ENCODE results near the gene SERTM2. TPM values are rescaled to one million over a fixed set of nuclear protein-coding genes. Genes with fewer than 3 reads are reported as not detected.

The SERTM2 gene
- polyA plus RNA-seq, 1 experiment, result not detected

- DNase-seq (ENCODE audit: low read depth), result no peak
- Histone ChIP-seq H3K4me3 (ENCODE audit: low read depth, low read length) (no peak overlapping the region), H3K36me3 (ENCODE audit: control insufficient read depth, insufficient read depth, low read length) (no peaks in the 10 kb centered on the region), H3K27me3 (ENCODE audit: control insufficient read depth, insufficient read depth, low read length) (no peaks in the 10 kb centered on the region)
- ChIA-PET POLR2A (no interaction called here), CTCF (no interaction called here)
- no peak for TF ChIP-seq CTCF (IDR thresholded peaks at IDR 0.05; ENCODE audit: insufficient read depth, low read depth, low read length)
Measured at GRCh38 chrX:111503485-111503993, 7.9 kb upstream of the SERTM2 start.

- H3K27me3 ChIP-seq (ENCODE audit: control insufficient read depth, insufficient read depth, low read length), result no peaks in the 10 kb centered on the region
- ChIA-PET POLR2A (no interaction called here), CTCF (no interaction called here)
- TF ChIP-seq CTCF (IDR thresholded peaks at IDR 0.05; ENCODE audit: insufficient read depth, low read depth, low read length), result no peak
- H3K36me3 ChIP-seq (ENCODE audit: control insufficient read depth, insufficient read depth, low read length), result no peaks in the 10 kb centered on the region
- no peak overlapping the region for H3K4me3 ChIP-seq (ENCODE audit: low read depth, low read length)
- no peak for DNase-seq (ENCODE audit: low read depth)
Measured at GRCh38 chrX:111504941-111505340, 6.5 kb upstream of the SERTM2 start.

DNA sequence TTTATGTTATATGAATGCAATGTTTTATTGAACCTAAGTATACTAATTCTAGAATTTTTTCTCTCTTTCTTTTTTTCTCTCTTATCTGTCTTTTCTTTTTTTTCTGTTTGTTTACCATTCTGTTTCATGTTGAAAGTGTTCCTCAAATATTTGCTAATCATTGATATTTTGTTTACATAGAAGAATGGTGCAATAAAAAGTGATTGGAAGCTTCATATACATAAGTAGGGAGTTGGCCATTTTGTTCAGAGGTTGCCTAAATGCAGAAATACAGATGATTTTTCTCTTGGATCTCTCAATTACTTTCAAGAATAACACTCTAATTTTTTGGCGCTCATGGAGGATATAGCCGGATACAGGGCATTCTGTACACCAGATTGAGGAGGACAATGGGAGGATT lies 5.7 kb upstream of the SERTM2 start:
- ChIA-PET POLR2A (no interaction called here), CTCF (no interaction called here)
- no peak for DNase-seq (ENCODE audit: low read depth)
- TF ChIP-seq CTCF (IDR thresholded peaks at IDR 0.05; ENCODE audit: insufficient read depth, low read depth, low read length), result no peak
- H3K4me3 ChIP-seq (ENCODE audit: low read depth, low read length), result no peak overlapping the region
- H3K36me3 ChIP-seq (ENCODE audit: control insufficient read depth, insufficient read depth, low read length), result no peaks in the 10 kb centered on the region
- no peaks in the 10 kb centered on the region for H3K27me3 ChIP-seq (ENCODE audit: control insufficient read depth, insufficient read depth, low read length)

DNA sequence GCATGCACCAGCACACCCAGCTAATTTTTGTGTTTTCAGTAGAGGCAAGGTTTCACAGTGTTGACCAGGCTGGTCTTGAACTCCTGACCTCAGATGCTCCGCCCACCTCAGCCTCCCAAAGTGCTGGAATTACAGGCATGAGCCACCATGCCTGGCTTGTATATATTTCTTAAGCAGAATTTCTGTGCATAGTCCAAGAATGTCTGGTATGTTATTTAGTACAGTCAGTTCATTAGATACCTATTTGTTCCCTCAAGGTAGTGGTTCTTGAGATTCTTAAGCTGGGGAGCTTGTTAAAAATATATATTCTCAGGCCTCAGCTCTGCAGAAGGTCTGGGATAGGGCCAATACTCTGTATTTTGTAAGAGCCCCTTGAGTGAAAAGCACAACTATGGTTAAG lies 4.6 kb upstream of the SERTM2 start:
- POLR2A ChIA-PET, result interaction anchor here (0.6 kb wide), 1 partner anchor 1334 kb away, joined by 3 read pairs; the partner anchor contains the start of gene AMOT
- no peak for TF ChIP-seq CTCF (IDR thresholded peaks at IDR 0.05; ENCODE audit: insufficient read depth, low read depth, low read length)
- DNase-seq (ENCODE audit: low read depth), result no peak
- CTCF ChIA-PET, result interaction anchor here (0.7 kb wide), 1 partner anchor 14 kb away, joined by 3 read pairs; no protein-coding TSS in a partner anchor
- no peaks in the 10 kb centered on the region for H3K27me3 ChIP-seq (ENCODE audit: control insufficient read depth, insufficient read depth, low read length)
- H3K36me3 ChIP-seq (ENCODE audit: control insufficient read depth, insufficient read depth, low read length), result no peaks in the 10 kb centered on the region
- H3K4me3 ChIP-seq (ENCODE audit: low read depth, low read length), result no peak overlapping the region

DNA sequence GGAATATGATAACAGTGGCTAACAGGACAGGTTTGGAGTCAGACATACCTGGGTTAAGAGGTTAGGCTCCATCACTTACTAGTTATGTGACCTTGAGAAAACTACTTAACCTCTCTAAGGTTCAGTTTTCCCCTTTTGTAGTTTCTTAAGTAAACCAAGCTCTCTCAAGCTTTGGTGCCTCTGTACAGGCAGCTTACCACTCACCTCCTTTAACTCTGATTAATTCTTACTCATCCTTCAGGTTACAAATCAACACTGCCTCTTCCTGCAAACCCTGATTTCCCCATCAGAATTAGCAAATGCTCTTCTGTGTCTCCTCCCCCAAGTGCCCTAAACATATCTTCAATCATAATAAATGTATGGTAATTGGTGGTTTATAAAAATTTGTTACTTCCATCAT lies 3.5 kb upstream of the SERTM2 start:
- TF ChIP-seq CTCF (IDR thresholded peaks at IDR 0.05; ENCODE audit: insufficient read depth, low read depth, low read length), result no peak
- CTCF ChIA-PET, result no interaction called here
- H3K4me3 ChIP-seq (ENCODE audit: low read depth, low read length), result no peak overlapping the region
- no peaks in the 10 kb centered on the region for H3K36me3 ChIP-seq (ENCODE audit: control insufficient read depth, insufficient read depth, low read length)
- H3K27me3 ChIP-seq (ENCODE audit: control insufficient read depth, insufficient read depth, low read length), result no peaks in the 10 kb centered on the region
- DNase-seq (ENCODE audit: low read depth), result no peak
- POLR2A ChIA-PET, result no interaction called here
